CD4-positive, alpha-beta T cell treated with Interleukin-12 subunit alpha and Interleukin-12 subunit beta, for 1 hour (primary cell): ENCODE measurements around the gene EPN2.
"Not testable (repeated sequence)": the region's sequence is repeated elsewhere in the genome, so short reads cannot be mapped to it uniquely, and the experiment has no call there.

ENCODE experiments used
- DNase-seq: peaks from one replicate; pipeline ENCODE4 v3.0.0-alpha.2; 2020

Gene EPN2

GRCh38 chr17:19237139-19237388, at the start of gene EPN2:
Gene EPN2, plus strand, starts transcription at chr17:19237366. Its CDS starts 45,754 bp downstream, at chr17:19283120.
- peak; percentile 69 for DNase-seq

DNA sequence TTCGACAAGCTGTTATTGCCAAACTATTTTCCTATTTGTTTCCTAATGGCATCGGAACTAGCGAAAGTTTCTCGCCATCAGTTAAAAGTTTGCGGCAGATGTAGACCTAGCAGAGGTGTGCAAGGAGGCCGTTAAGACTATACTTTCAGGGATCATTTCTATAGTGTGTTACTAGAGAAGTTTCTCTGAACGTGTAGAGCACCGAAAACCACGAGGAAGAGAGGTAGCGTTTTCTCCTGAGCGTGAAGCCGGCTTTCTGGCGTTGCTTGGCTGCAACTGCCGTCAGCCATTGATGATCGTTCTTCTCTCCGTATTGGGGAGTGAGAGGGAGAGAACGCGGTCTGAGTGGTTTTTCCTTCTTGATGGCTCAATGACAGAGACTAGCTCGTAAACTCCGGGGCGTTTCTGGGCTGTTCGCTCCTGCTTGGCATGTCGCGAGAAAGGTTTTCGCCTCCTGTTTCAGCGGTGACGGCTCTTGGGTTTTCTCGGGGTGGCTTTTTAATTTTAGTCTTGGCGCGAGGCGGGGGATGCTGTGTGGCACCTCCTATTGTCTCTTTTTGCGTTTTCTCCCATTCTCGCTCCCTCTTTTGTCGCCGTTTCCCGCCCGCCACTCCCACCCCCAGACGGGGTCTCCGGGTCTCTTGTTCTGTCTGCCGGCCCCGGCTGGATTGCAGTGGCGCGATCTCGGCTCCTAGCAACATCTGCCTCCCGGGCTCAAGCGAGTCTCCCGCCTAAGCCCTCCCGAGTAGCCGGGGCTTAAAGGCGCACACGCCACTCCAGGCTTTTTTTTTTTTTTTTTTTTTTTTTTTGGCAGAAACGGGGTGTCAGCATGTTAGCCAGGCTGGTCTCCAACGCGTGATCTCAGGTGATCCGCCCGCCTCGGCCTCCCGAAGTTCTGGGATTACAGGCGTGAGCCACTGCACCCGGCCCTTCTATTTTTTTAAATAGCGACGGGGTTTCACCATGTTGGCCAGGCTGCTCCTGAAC, 49.0 kb upstream of the EPN2 start:
- DNase-seq: not testable (repeated sequence)

DNA sequence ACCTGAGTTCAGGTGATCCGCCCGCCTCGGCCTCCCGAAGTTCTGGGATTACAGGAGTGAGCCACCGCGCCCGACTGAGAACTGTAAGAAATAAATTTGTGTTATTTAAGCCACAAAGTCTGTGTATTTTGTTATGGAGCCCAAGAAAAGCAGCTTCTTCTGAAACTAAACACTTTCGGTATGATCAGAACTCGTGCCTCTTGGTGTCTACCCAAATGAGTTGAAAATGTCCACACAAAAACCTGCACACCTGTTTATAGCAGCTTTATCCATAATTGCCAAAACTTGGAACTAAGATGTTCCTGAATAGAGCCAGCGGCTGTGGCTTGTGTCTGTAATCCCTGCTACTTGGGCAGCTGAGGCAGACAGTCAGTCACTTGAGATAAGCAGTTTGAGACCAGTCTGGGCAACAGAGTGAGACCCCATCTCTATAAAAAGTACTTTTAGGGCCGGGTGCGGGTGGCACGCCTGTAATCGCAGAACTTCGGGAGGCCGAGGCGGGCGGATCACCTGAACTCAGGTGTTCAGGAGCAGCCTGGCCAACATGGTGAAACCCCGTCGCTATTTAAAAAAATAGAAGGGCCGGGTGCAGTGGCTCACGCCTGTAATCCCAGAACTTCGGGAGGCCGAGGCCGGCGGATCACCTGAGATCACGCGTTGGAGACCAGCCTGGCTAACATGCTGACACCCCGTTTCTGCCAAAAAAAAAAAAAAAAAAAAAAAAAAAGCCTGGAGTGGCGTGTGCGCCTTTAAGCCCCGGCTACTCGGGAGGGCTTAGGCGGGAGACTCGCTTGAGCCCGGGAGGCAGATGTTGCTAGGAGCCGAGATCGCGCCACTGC, 48.1 kb upstream of the EPN2 start:
- not testable (repeated sequence) for DNase-seq

- DNase-seq: not testable (repeated sequence)
Measured at GRCh38 chr17:19189781-19190405, 47.3 kb upstream of the EPN2 start.

DNA sequence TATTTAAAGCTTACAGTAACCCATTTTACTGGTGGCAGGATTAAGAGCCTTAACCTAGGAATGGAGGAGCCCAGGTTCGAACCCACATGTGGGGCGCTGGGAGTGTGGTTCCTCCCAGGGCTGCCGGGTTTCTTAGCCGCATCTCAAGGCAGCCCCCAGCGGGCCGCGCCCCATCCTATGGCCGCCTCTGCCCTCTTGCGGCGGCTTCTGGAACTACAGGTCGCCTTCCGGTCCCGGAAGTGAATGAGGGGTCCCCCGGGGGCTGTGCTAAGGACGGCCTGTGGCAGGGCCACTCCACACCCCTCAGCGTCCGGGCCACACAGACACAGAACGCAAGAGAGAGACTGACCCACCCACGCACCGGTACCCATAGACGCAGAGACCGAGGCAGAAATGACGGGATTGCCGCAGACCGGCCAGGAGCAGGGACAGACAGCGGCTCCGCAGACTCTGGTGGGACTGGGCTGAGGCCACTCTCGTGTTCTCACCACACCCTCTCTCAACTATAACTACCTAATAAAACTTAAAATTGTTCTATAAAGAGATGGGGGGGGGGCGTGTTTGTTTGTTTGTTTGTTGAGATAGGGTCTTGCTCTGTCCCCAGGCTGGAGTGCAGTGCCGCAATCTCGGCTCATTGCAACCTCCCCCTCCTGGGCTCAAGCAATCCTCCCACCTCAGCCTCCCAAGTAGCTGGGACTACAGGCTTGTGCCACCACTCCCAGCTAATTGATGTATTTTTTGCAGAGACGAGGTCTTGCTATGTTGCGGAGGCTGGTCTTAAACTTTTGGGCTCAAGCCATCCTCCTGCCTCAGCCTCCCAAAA, 40.6 kb upstream of the EPN2 start:
- DNase-seq: not testable (repeated sequence)

- not testable (repeated sequence) for DNase-seq
Measured at GRCh38 chr17:19202448-19202847, 34.7 kb upstream of the EPN2 start.

DNA sequence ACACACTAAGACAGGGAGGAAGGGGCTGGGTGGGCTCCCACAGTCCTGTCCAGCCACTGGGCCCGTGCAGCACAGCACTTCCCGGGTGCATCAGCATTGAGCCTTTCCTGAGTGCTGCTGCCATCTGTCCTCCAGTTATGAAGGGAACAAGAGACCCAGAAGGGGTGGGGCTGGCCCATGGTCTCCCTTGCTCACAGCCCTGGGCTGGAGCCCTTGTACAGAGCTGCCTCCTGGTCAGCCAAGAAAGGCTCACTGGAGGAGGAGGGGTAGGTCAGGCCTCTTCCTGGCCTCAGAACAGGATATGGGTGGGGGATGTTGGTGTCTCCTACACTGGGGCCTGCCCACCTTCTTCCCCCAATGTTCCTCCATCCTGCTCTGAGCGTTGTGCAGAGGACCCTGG, 33.7 kb upstream of the EPN2 start:
- not testable (repeated sequence) for DNase-seq

- DNase-seq: not testable (repeated sequence)
Measured at GRCh38 chr17:19215074-19215860, 21.9 kb upstream of the EPN2 start.

DNA sequence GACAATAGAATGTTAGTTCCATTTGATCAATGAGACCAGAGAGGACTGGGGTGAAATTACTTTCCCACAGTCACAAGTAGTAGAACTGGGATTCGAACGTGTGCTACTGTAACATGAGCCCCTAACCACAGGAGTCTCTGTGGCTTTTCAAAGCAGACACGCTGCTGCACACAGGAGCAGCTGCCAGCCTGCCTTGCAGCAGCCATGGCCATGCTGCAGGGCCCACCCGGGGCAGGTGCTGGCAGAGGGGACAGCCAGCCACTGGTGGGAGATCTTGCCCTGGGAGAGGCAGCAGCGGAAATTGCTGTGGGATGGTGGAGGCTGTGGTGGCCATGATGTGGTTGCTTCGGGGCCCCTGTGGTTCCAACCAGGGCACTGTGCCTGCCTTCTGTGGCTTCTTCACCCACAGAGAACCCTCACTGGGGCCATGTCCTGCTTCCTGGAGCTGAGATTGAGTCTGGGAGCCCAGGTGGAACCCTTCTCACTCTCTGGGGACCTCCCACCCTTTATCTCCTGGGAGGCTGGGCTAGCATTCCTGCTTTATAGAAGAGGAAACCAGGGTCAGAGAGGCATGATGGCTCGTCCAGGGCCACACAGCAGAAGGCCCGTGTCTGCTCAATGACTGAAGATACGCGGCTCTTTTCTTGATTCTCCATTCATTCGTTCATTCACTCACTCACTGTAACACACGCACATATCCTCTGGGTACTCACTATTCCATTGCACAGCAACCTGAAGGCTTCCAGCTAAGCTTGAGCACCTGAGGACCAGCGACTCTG, 20.8 kb upstream of the EPN2 start:
- DNase-seq: not testable (repeated sequence)

DNA sequence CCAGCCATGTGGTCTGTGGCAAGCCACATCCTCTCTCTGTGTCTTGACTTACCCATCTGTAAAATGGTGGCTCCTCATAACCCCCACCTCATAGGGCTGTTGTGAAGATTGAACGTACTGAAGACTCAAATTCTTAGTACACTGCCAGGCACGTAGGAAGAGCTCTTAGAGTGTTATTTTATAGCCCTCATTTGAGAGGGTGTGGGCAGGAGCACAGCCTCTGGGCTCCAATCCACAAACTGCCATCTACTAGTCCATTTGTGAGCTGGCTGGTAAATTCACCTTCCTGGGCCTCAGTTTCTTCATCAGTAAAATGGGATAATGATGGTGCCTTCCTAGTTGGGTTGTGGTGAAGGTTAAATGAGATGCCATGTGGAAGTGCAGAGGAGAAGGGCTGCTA, 18.3 kb upstream of the EPN2 start:
- DNase-seq: not testable (repeated sequence)

- not testable (repeated sequence) for DNase-seq
Measured at GRCh38 chr17:19219384-19219783, 17.8 kb upstream of the EPN2 start.

DNA sequence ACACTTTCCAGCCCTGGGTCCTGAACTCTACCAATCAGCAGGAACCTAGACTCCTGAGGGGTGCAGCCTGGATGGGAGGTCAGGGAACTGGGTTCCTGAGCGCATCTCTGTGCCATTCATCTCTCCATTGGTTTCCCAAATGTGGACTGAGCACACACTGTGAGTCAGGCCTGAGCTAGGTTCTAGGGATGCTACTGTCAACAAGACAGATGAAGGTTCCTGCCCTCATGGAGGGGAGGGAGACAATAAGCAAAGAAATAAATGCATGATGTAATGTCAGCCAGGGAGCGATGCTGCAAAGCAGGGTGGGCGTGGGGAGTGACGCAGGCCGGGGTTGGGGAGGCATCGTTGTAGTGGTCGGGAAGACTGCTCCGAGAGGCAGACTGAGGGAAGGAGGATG, 17.0 kb upstream of the EPN2 start:
- not testable (repeated sequence) for DNase-seq

DNA sequence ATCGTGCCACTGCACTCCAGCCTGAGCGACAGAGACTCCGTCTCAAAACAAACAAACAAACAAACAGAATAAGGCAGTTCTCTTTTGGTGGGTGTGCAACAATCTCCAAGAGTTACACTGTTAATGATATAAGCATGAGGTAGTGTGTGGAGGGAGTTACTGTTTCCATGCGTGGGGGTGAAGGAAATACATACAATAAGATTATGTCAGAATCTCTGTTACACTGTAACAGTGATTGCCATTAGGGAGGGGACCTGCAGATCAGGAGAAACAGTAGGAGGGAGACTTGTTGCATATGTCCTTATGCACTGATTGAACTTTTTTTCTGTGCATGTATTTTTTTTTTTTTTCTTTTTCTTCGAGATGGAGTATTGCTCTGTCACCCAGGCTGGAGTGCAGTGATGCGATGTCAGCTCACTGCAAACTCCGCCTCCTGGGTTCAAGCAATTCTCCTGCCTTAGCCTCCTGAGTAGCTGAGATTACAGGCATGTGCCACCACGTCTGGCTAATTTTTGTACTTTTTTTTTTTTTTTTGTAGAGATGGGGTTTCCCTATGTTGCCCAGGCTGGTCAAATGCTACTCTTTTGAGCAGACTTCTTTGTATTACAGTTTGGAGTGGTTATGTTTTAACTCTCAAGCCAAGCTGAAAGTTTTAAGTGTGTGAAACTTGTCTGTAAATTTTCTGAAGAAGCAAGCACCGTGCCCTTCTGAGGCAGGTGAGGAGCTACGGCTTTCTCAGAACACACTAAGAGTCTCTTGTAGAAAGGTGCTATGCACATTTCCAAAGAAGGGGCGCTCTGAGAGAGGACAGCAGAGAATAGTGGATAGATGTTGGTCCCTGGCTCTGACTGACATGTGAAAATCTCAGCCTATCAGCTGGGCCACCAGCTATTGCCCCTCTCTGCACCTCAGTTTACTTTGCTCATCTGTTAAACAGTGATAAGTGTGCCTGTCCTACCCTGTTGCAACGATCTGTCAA, 10.3 kb upstream of the EPN2 start:
- DNase-seq: not testable (repeated sequence)

- not testable (repeated sequence) for DNase-seq
Measured at GRCh38 chr17:19234676-19235075, 2.5 kb upstream of the EPN2 start.

GRCh38 chr17:19236351-19237138, 621 bp upstream of the EPN2 start:
- not testable (repeated sequence) for DNase-seq

DNA sequence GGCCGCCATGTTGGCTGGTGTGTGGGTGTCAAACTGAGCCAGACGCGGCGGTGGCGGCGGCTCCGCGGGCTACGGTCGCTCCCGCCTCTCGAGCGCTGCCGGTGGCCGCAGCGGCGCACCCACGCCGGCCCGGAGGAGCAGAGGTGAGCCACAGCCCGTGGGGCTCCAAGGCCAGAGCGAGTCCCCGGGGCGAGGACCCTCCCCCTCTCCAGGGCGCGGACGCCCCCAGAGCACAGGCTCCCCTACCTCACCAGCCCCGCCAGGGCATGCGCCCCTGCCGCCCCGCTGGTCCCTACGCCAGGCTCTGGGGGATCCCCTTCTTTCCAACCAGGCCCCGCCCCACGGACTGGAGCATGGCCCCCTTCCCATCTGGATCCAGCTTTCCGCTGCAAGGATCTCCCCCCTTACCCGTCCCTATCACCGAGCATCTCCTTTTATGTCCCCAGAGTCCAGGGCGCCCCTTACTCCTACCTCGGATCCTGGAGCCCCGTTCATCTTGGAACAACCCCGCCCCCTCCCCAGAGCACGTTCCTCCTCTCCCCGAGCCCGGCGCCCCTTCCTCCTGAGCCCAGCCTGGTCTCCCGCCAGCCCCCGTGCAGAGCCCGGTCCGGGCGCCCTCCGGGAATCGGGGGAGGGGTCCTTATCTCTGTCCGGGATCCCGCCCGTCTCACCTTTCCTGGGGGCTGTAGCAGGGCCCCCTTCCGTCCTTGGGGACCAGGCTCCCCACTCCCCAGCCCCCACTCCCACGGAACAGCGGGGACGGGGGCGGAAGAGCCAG, 412 bp downstream of the EPN2 start:
- DNase-seq: no peak

GRCh38 chr17:19238167-19238505, 970 bp downstream of the EPN2 start:
- DNase-seq: no peak

DNA sequence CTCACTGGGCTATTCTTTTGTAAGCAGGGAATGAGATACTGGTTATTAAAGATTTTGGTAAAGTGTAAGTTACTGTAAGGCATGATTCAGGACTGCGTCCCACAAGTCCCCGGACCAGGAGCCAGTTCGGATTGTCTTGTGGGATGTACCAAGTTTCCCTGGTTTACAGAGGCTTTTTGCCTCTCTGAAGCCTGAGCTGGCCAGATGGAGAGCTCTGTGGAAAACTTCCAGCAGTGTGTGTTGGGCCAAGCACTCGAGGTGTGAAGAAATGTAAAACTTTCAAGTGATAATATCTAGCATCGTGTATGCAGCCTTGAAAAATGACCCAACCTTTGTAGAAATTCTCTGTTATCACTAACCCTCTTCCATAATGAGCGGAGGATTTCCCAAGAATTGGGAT, 2.4 kb downstream of the EPN2 start:
- no peak for DNase-seq
